Liver (tissue), 3 donors: ENCODE data around the gene MTA2.

Source experiments
- CTCF ChIP-seq: fragments of 150-350 bp; IDR thresholded peaks from 2 replicates; pipeline ENCODE4 v1.5.1; 2017; ENCODE audit warnings: improper control_type of control experiment, low read depth, low read length; ENCODE audit not compliant: missing input control
- GABPA ChIP-seq, 2 donors: IDR thresholded peaks in 1 of 2; conservative IDR thresholded peaks in 1 of 2; 2 replicates each; pipeline ENCODE4 v1.6.1; 2016; ENCODE audit warnings: antibody characterized with exemption in 2 of 2, mild to moderate bottlenecking in 1 of 2, moderate library complexity in 1 of 2
- NR2F2 ChIP-seq: IDR thresholded peaks from 2 replicates; pipeline ENCODE4 v1.6.1; 2016; ENCODE audit warnings: antibody characterized with exemption
- ZBTB33 ChIP-seq: IDR thresholded peaks from 2 replicates; pipeline ENCODE4 v1.6.1; 2016; ENCODE audit warnings: antibody characterized with exemption
- donor health status: healthy.
- donor health status: healthy.

- TF ChIP-seq GABPA (IDR thresholded peaks at IDR 0.05 in 1 of 2, conservative IDR thresholded peaks at IDR 0.05 in 1 of 2) (peak; percentile 67 to 87), CTCF (no peak), NR2F2 (peak; percentile 50), ZBTB33 (peak; percentile 94)
Measured at GRCh38 chr11:62601372-62602140, at the start of gene MTA2.
